ENCODE results near the gene ILKAP. TPM values are rescaled to one million over a fixed set of nuclear protein-coding genes. Genes with fewer than 3 reads are reported as not detected.

The ILKAP gene
- total RNA-seq, 1 donor from 2014 or later, result 29.5 TPM

DNA sequence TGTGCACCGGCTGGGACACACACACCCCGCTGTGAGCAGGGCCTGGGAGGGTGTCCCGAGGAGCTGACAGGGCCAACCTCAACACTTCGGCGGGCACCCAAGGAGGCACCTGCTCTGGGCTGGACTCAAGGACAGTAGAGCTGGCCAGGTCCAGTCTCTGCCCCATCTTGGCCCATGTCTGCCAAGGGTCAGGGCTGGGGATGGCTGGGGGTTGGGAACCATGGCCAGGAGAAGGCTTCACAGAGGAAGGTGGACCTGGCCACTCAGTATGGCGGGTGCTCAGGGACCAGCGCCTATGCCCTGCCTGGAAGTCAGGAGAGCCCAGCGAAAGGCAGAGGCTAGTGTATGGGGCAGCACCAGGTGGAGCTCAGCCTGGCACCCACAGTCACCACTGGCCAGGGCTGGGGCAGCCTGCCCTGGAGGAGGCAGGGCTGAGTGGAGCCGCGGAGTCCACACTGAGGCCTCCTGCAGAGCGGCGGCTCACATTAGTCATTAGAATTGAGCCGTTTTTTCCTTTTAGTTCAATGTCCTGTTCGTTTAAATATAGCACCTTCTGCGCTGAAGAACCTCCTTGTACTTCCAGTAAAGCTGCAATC, 40.6 kb downstream of the ILKAP start:
- TF ChIP-seq, protein P1, sequence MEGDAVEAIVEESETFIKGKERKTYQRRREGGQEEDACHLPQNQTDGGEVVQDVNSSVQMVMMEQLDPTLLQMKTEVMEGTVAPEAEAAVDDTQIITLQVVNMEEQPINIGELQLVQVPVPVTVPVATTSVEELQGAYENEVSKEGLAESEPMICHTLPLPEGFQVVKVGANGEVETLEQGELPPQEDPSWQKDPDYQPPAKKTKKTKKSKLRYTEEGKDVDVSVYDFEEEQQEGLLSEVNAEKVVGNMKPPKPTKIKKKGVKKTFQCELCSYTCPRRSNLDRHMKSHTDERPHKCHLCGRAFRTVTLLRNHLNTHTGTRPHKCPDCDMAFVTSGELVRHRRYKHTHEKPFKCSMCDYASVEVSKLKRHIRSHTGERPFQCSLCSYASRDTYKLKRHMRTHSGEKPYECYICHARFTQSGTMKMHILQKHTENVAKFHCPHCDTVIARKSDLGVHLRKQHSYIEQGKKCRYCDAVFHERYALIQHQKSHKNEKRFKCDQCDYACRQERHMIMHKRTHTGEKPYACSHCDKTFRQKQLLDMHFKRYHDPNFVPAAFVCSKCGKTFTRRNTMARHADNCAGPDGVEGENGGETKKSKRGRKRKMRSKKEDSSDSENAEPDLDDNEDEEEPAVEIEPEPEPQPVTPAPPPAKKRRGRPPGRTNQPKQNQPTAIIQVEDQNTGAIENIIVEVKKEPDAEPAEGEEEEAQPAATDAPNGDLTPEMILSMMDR (IDR thresholded peaks at IDR 0.05; ENCODE audit: insufficient read depth, low read length, poor library complexity, severe bottlenecking), result no peak
- Histone ChIP-seq H3K4me3 (ENCODE audit: low read depth, low read length) (peak overlapping the region; percentile 20), H3K36me3 (ENCODE audit: control insufficient read depth, insufficient read depth, low read length) (no peaks in the 10 kb centered on the region), H3K27me3 (ENCODE audit: control insufficient read depth, insufficient read depth, low read length) (no peaks in the 10 kb centered on the region)
- DNase-seq (ENCODE audit: low read depth), result no peak

DNA sequence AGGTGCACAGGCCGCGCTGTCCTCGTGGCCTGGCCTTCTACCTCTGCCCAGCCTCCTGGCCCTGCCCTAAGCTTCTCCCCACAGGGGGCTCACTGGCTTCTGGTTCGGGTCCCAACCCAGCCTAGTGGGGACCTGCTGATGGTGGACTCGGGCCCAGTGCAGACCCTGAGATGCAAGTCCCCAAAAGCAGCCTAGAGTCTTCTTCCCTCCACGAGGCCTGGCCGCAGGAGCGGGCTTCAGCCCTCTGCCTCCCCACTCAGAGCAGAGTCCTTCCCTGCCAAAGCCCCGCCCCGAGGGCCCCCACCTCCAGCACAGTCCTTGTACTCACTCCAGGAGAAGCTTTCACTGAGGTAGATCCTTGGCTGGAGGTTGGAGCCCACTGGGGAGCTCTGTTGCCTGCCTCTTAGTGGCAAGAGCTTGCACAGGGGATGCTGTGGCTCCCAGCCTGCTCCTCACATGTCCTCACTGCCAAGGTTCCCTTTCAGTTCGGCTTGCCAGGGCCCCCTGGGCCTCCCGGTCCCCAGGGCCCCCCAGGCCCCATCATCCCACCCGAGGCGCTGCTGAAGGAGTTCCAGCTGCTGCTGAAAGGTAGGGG, 41.1 kb downstream of the ILKAP start:
- TF ChIP-seq, protein P1 (IDR thresholded peaks at IDR 0.05; ENCODE audit: insufficient read depth, low read length, poor library complexity, severe bottlenecking), result no peak
- no peak for DNase-seq (ENCODE audit: low read depth)
- no peaks in the 10 kb centered on the region for H3K27me3 ChIP-seq (ENCODE audit: control insufficient read depth, insufficient read depth, low read length)
- no peaks in the 10 kb centered on the region for H3K36me3 ChIP-seq (ENCODE audit: control insufficient read depth, insufficient read depth, low read length)
- no peak overlapping the region for H3K4me3 ChIP-seq (ENCODE audit: low read depth, low read length)

DNA sequence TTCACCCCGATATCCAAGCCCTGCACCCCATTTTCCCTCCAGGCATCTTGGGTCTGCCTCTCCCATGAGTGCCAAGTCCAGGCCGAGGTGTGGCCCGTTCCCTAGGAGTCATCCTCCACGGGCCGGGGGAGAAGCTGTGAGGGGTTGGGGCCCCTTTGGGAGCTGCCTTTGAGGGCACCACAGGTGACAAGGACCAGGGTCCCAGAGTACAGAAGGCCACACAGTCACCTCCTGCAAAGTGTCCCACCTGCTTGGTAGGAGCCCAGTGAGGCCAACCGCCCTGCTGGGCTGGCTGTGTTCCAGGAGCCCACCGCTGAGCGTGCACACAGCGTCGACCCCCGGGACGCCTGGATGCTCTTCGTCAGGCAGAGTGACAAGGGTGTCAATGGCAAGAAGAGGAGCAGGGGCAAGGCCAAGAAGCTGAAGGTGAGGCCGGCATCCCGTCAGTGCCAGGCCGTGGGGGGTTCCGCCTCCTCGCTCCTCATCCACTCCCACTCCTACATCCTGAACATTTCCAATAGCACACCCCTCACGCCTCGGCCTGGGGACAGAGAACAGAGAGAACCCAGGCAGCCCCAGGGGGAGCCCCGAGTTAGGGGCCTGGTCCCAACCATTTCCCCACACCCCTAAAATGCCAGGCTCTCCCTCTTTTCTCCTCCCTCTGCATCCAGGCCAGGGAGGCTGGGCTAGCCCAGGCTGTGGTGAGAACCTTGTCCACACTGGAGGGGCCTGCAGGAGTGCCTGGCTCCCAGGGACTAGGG, 42.0 kb downstream of the ILKAP start:
- H3K4me3 ChIP-seq (ENCODE audit: low read depth, low read length), result no peak overlapping the region
- TF ChIP-seq, protein P1 (IDR thresholded peaks at IDR 0.05; ENCODE audit: insufficient read depth, low read length, poor library complexity, severe bottlenecking), result no peak
- H3K36me3 ChIP-seq (ENCODE audit: control insufficient read depth, insufficient read depth, low read length), result no peaks in the 10 kb centered on the region
- no peak for DNase-seq (ENCODE audit: low read depth)
- H3K27me3 ChIP-seq (ENCODE audit: control insufficient read depth, insufficient read depth, low read length), result no peaks in the 10 kb centered on the region

DNA sequence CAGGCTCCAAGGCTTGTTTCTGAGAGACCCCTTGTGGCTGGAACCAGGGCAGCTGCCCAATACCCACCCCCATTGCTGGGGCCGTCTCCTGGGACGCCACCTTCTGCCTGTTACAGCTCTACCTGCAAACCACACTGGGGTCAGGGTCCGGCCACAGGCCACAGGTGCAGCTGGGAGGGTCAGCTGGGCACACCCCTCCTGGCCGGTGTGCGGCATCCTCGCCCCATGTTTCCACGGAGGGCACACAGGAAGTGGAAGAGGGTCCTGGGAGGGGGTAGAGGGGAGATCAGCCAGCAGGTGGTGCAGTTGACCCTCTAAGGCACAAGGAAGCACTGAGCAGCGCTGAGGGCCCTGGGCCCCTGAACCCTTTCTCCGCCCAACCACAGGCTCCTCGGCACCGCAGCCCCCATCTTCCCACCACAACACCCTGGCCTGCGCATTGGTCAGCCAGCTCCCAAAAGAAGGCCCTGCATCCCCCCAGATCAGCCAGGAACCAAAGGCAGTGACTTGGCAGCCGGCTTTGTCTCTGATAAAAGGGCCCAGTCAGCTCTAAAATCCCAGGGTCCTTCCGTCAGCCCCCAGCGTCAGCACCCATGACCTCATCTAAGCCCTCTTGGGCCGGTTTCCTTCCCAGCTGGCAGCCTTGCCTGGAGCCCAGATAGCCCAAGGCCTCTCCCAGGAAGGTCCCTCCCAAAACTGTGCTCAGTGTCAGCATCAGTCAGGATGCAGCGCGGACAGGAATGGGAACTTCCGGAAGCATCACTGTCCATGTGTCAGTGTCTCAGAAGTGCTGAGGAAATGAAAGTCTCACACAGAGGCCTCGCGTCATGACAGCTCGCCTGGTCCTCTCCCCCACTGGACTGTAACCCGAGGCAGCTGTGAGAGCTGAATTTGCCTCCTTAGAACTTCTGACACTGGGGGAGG, 43.0 kb downstream of the ILKAP start:
- Histone ChIP-seq H3K36me3 (ENCODE audit: control insufficient read depth, insufficient read depth, low read length) (no peaks in the 10 kb centered on the region), H3K27me3 (ENCODE audit: control insufficient read depth, insufficient read depth, low read length) (no peaks in the 10 kb centered on the region), H3K4me3 (ENCODE audit: low read depth, low read length) (peak overlapping the region; percentile 55)
- TF ChIP-seq, protein P1 (IDR thresholded peaks at IDR 0.05; ENCODE audit: insufficient read depth, low read length, poor library complexity, severe bottlenecking), result peak; percentile 54
- no peak for DNase-seq (ENCODE audit: low read depth)

DNA sequence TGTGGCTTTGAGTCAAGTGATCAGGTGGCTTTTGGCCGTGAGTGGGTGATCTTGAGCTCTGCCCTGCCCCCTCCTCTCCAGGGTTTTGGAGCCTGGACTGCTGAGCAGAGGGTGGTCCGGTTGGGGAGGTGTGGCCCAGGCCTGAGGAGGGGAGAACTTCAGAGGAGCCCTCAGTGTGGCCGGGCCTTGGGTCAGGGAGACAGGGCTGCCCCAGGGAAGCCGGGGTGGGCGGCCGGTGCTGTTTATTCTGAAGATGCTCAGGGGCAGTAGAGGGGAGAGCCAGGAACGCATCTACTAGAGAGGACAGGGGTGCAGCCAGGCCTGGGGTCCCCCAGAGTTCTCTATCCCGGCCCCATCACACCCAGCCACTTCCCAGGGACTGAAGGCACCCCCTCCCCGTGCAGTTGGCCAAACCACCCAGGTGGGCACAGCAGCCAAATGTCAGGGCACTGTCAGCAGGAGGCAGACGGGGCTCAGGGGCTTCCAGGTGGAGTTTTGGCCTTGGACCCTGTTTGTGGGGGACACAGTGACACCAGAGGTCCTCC, 43.8 kb downstream of the ILKAP start:
- H3K27me3 ChIP-seq (ENCODE audit: control insufficient read depth, insufficient read depth, low read length), result no peaks in the 10 kb centered on the region
- no peak for DNase-seq (ENCODE audit: low read depth)
- H3K4me3 ChIP-seq (ENCODE audit: low read depth, low read length), result peak overlapping the region; percentile 55
- no peaks in the 10 kb centered on the region for H3K36me3 ChIP-seq (ENCODE audit: control insufficient read depth, insufficient read depth, low read length)
- TF ChIP-seq, protein P1 (IDR thresholded peaks at IDR 0.05; ENCODE audit: insufficient read depth, low read length, poor library complexity, severe bottlenecking), result no peak

All from kidney epithelial cell (primary cell).